K562 (cell line): ENCODE results near the gene RCOR2. TPM values are rescaled to one million over a fixed set of nuclear protein-coding genes. Genes with fewer than 3 reads are reported as not detected.
A peak's percentile ranks its signal among the peaks of the same experiment; 100 is the strongest.

Experiments
- CEBPG ChIP-seq, 3 experiments: fragments of 200-800 bp in 1 of 3; sonication (Bioruptor generic) in 1 of 3; sonication (generic) in 1 of 3; formaldehyde crosslinking in 1 of 3; IDR thresholded peaks in 2 of 3; conservative IDR thresholded peaks in 1 of 3; 2 replicates each; pipeline versions ENCODE4 v1.6.1 to v1.8.0; 2016 to 2022; ENCODE audit warnings: missing compliant biosample characterization in 2 of 3, missing genetic modification characterization in 2 of 3, mild to moderate bottlenecking in 1 of 3, missing genetic modification reagents in 1 of 3
- HCFC1 ChIP-seq: IDR thresholded peaks from 2 replicates; pipeline ENCODE4 v1.6.1; 2012; ENCODE audit warnings: low read depth, low read length, improper control_type of control experiment
- KHSRP ChIP-seq: fragments of 450-650 bp; IDR thresholded peaks from 2 replicates; pipeline ENCODE4 v1.6.1; 2017
- MYC ChIP-seq, 2 experiments: fragments of 250-450 bp in 1 of 2; sonication (Bioruptor Pico) in 1 of 2; IDR thresholded peaks; 2 replicates each; pipeline versions ENCODE4 v1.5.1 to v1.6.1; 2012 to 2021; ENCODE audit warnings: low read depth in 2 of 2, borderline replicate concordance in 1 of 2, improper control_type of control experiment in 1 of 2, low read length in 1 of 2, mild to moderate bottlenecking in 1 of 2, moderate library complexity in 1 of 2
- PCBP1 ChIP-seq: fragments of 200-400 bp; formaldehyde crosslinking; IDR thresholded peaks from 2 replicates; pipeline ENCODE4 v1.6.1; 2018; ENCODE audit warnings: mild to moderate bottlenecking, low read depth, low read length; ENCODE audit not compliant: poor library complexity, severe bottlenecking
- POLR2G ChIP-seq: fragments of 200-400 bp; formaldehyde crosslinking; IDR thresholded peaks from 2 replicates; pipeline ENCODE4 v1.6.1; 2017; ENCODE audit warnings: low read depth, mild to moderate bottlenecking, antibody characterized with exemption, low read length, moderate library complexity
- RBM14 ChIP-seq: fragments of 200-400 bp; formaldehyde crosslinking; IDR thresholded peaks from 2 replicates; pipeline ENCODE4 v1.6.1; 2018; ENCODE audit warnings: low read depth, mild to moderate bottlenecking, low read length, moderate library complexity, borderline replicate concordance; ENCODE audit not compliant: insufficient read depth
- SPI1 ChIP-seq: IDR thresholded peaks from 2 replicates; pipeline ENCODE4 v1.6.1; 2011; ENCODE audit warnings: low read depth, low read length, control low read depth, borderline replicate concordance
- SREBF2 ChIP-seq: sonication (generic); formaldehyde crosslinking; IDR thresholded peaks from 2 replicates; pipeline ENCODE4 v1.4.0; 2020; ENCODE audit warnings: mild to moderate bottlenecking, missing genetic modification reagents
- TFE3 ChIP-seq: fragments of 450-650 bp; formaldehyde crosslinking; IDR thresholded peaks from 2 replicates; pipeline ENCODE4 v1.4.0; 2020; ENCODE audit warnings: mild to moderate bottlenecking, mixed read lengths
- YY1 ChIP-seq, 3 experiments: IDR thresholded peaks; 2 replicates each; pipeline ENCODE4 v1.6.1; 2011; ENCODE audit warnings: low read length in 2 of 3, mild to moderate bottlenecking in 2 of 3, moderate library complexity in 2 of 3, borderline replicate concordance in 1 of 3, control low read depth in 1 of 3, low read depth in 1 of 3; ENCODE audit not compliant: insufficient read depth in 3 of 3, insufficient replicate concordance in 2 of 3, control insufficient read depth in 1 of 3, insufficient read length in 1 of 3; ENCODE audit errors: extremely low read depth in 1 of 3
- ZNF324 ChIP-seq: fragments of 250-450 bp; sonication (Bioruptor Pico); IDR thresholded peaks from 2 replicates; pipeline ENCODE4 v1.4.0; 2020; ENCODE audit warnings: mild to moderate bottlenecking
- polyA plus RNA-seq, 8 experiments: library from polyadenylated mRNA; depleted of rRNA in 4 of 8; stranded (reverse) in 5 of 8; unstranded in 3 of 8; fragments of >200 nt; fragmentation: Nextera tagmentation in 2 of 8; fragmentation: Illumina TruSeq in 1 of 8; extraction: Ambion mirVana in 2 of 8; extraction: Trizol in 1 of 8; gene quantifications; 2 replicates each; pipeline versions ENCODE4 v1.2.1 to v1.2.3, GENCODE V29; 2011 to 2014; ENCODE audit warnings: inconsistent platforms in 1 of 8, missing spikeins in 1 of 8
- total RNA-seq, 7 experiments: library from RNA; depleted of rRNA in 6 of 7; stranded (reverse); fragments of >200 nt in 6 of 7; fragmentation: Illumina TruSeq in 2 of 7; extraction: Trizol in 2 of 7; gene quantifications; 2 replicates each; pipeline versions ENCODE4 v1.2.1 to v1.2.3, GENCODE V29; 2011 to 2021; ENCODE audit warnings: low replicate concordance in 1 of 7
- TF ChIP-seq, protein P1 (sequence below), 2 experiments: fragments of 200-800 bp in 1 of 2; sonication (Bioruptor generic) in 1 of 2; sonication (generic) in 1 of 2; formaldehyde crosslinking in 1 of 2; IDR thresholded peaks in 1 of 2; conservative IDR thresholded peaks in 1 of 2; 2 replicates each; pipeline versions ENCODE4 v1.5.0 to v1.6.1; 2016 to 2020; ENCODE audit warnings: missing compliant biosample characterization in 1 of 2, missing genetic modification characterization in 1 of 2, missing genetic modification reagents in 1 of 2
- TF ChIP-seq, protein P2 (sequence below): fragments of 450-650 bp; IDR thresholded peaks from 2 replicates; pipeline ENCODE4 v1.6.1; 2018; ENCODE audit not compliant: partially characterized antibody
- TF ChIP-seq, protein P3 (sequence below): sonication (generic); formaldehyde crosslinking; IDR thresholded peaks from 2 replicates; pipeline ENCODE4 v1.5.0; 2020; ENCODE audit warnings: missing genetic modification reagents

RCOR2 gene
- total and polyA plus RNA-seq, 9 of the 15 experiments (the other 6 are each of a cell fraction or from before 2014, with no cell fraction given), result 0.04 to 6.5 (median 2.5) TPM; not detected in 1

DNA sequence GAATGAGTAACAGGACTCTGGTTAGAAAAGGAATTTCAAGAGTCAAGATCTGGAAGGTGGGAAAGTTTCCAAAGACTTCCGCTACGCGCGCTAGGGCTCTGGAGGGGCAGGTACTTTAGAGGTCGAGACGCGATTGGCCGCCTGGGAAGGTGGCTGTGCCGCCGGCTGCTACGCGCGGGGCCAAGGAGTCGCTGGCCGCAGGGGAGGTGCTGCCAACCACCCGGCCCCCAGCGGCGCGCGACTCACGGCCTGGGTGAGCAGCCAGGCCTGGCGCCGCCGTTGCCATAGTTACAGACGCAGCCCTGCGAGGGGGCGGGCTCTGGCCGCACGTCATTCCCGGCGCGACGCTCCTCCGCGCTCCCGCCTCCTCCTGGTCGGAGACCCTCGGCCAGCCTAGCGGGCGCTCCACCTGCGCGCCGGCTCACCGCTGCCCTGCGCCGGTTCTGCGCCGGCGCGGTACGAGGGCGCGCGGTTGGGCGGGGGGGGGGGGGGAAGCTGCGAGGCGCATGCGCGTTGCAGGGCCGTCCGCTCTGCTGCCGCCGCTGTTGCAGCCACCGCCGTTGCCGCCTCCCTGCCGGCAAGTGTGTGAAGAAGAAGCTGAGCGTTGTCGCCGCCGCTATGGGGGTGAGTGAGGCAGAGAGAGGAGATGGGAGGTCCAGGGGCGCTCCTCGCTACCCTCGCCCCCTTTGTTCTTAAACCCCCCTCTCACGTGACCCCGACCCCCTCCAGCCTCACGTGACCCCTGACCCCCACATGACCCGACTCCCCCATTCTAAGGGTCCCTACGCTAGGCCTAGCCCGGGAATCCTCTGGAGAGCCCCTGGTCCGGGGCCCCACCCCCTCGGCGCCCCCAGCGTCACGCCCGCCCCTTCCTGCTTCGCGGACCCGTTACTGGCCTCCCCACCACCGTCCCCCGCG lies 21.8 kb upstream of the RCOR2 start, which contains the start of gene NAA40 (continued):
- TF ChIP-seq, protein P1, sequence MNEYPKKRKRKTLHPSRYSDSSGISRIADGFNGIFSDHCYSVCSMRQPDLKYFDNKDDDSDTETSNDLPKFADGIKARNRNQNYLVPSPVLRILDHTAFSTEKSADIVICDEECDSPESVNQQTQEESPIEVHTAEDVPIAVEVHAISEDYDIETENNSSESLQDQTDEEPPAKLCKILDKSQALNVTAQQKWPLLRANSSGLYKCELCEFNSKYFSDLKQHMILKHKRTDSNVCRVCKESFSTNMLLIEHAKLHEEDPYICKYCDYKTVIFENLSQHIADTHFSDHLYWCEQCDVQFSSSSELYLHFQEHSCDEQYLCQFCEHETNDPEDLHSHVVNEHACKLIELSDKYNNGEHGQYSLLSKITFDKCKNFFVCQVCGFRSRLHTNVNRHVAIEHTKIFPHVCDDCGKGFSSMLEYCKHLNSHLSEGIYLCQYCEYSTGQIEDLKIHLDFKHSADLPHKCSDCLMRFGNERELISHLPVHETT (CRISPR knock-in tag; conservative IDR thresholded peaks at IDR 0.05 in 1 of 2, IDR thresholded peaks at IDR 0.05 in 1 of 2), result peak in 1 of 2 experiments; percentile 71; a peak in 2 of 4 replicates
- TF ChIP-seq CEBPG (CRISPR knock-in tag; IDR thresholded peaks at IDR 0.05) (no peak), CEBPG (tag; conservative IDR thresholded peaks at IDR 0.05 in 1 of 2, IDR thresholded peaks at IDR 0.05 in 1 of 2) (no peak), SPI1 (0 out of 2 replicates have a peak, but pooled peaks have one; percentile 16), PCBP1 (peak; percentile 95), YY1 (IDR thresholded peaks at IDR 0.05; ENCODE audit: borderline replicate concordance in 1 of 3, control insufficient read depth in 1 of 3, extremely low read depth in 1 of 3, insufficient read depth in 3 of 3, insufficient read length in 1 of 3, insufficient replicate concordance in 2 of 3, low read depth in 1 of 3, low read length in 2 of 3) (peak in 2 of 3 experiments; percentile 6 to 50), HCFC1 (peak; percentile 84), MYC (IDR thresholded peaks at IDR 0.05; ENCODE audit: low read depth, low read length) (peak; percentile 39; the same call in 1 of the 2 replicates), MYC (CRISPR knock-in tag; IDR thresholded peaks at IDR 0.05; ENCODE audit: borderline replicate concordance, low read depth) (no peak), POLR2G (peak; percentile 64), RBM14 (no peak), ZNF324 (CRISPR knock-in tag) (no peak), TFE3 (peak; percentile 76), KHSRP (peak; percentile 68; the same call in 1 of the 2 replicates), SREBF2 (CRISPR knock-in tag) (peak; percentile 77; the same call in 1 of the 2 replicates)
- TF ChIP-seq, protein P2, sequence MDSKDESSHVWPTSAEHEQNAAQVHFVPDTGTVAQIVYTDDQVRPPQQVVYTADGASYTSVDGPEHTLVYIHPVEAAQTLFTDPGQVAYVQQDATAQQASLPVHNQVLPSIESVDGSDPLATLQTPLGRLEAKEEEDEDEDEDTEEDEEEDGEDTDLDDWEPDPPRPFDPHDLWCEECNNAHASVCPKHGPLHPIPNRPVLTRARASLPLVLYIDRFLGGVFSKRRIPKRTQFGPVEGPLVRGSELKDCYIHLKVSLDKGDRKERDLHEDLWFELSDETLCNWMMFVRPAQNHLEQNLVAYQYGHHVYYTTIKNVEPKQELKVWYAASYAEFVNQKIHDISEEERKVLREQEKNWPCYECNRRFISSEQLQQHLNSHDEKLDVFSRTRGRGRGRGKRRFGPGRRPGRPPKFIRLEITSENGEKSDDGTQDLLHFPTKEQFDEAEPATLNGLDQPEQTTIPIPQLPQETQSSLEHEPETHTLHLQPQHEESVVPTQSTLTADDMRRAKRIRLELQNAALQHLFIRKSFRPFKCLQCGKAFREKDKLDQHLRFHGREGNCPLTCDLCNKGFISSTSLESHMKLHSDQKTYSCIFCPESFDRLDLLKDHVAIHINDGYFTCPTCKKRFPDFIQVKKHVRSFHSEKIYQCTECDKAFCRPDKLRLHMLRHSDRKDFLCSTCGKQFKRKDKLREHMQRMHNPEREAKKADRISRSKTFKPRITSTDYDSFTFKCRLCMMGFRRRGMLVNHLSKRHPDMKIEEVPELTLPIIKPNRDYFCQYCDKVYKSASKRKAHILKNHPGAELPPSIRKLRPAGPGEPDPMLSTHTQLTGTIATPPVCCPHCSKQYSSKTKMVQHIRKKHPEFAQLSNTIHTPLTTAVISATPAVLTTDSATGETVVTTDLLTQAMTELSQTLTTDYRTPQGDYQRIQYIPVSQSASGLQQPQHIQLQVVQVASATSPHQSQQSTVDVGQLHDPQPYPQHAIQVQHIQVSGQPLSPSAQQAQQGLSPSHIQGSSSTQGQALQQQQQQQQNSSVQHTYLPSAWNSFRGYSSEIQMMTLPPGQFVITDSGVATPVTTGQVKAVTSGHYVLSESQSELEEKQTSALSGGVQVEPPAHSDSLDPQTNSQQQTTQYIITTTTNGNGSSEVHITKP, result no peak
- TF ChIP-seq, protein P3, sequence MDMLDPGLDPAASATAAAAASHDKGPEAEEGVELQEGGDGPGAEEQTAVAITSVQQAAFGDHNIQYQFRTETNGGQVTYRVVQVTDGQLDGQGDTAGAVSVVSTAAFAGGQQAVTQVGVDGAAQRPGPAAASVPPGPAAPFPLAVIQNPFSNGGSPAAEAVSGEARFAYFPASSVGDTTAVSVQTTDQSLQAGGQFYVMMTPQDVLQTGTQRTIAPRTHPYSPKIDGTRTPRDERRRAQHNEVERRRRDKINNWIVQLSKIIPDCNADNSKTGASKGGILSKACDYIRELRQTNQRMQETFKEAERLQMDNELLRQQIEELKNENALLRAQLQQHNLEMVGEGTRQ, result peak; percentile 75
